SHP77 treated with DMSO at 0.1 percent for 48 hours (cell line): Measurements from ENCODE around the gene CYP20A1.
"Not testable (repeated sequence)": the region's sequence is repeated elsewhere in the genome, so short reads cannot be mapped to it uniquely, and the experiment has no call there.

Experiments used
- DNase-seq: peaks from one replicate; lab custom pipeline; 2025; lab: John Stamatoyannopoulos, UW

Gene CYP20A1

GRCh38 chr2:203238704-203239526 lies at the start of gene CYP20A1:
Gene CYP20A1 (plus strand): TSS chr2:203239018. CDS start chr2:203239063, 45 bp downstream.
- DNase-seq, result peak; percentile 90

GRCh38 chr2:203190547-203190946 lies 48.3 kb upstream of the CYP20A1 start:
- DNase-seq, result not testable (repeated sequence)

GRCh38 chr2:203191026-203191425 lies 47.8 kb upstream of the CYP20A1 start:
- not testable (repeated sequence) for DNase-seq

GRCh38 chr2:203191961-203192360 lies 46.9 kb upstream of the CYP20A1 start:
- DNase-seq, result no peak

GRCh38 chr2:203195331-203196036 lies 43.3 kb upstream of the CYP20A1 start:
- DNase-seq, result no peak

GRCh38 chr2:203200866-203201265 lies 38.0 kb upstream of the CYP20A1 start:
- no peak for DNase-seq

- DNase-seq, result no peak
Observed at GRCh38 chr2:203201426-203201825, 37.4 kb upstream of the CYP20A1 start.

- DNase-seq, result no peak
Observed at GRCh38 chr2:203209538-203209937, 29.3 kb upstream of the CYP20A1 start.

- no peak for DNase-seq
Observed at GRCh38 chr2:203225423-203226039, 13.3 kb upstream of the CYP20A1 start.

GRCh38 chr2:203229674-203230073 lies 9.1 kb upstream of the CYP20A1 start:
- not testable (repeated sequence) for DNase-seq

- DNase-seq, result no peak
Observed at GRCh38 chr2:203237346-203238238, 1.2 kb upstream of the CYP20A1 start.

GRCh38 chr2:203238292-203238703 lies 520 bp upstream of the CYP20A1 start:
- DNase-seq, result no peak

- no peak for DNase-seq
Observed at GRCh38 chr2:203240491-203240890, 1.7 kb downstream of the CYP20A1 start.

GRCh38 chr2:203242518-203242917 lies 3.7 kb downstream of the CYP20A1 start:
- no peak for DNase-seq

GRCh38 chr2:203246646-203247045 lies 7.8 kb downstream of the CYP20A1 start:
- no peak for DNase-seq

GRCh38 chr2:203252818-203253217 lies 14.0 kb downstream of the CYP20A1 start:
- DNase-seq, result no peak

- DNase-seq, result not testable (repeated sequence)
Observed at GRCh38 chr2:203253422-203254095, 14.7 kb downstream of the CYP20A1 start.

- DNase-seq, result no peak
Observed at GRCh38 chr2:203261326-203262159, 22.7 kb downstream of the CYP20A1 start.

- no peak for DNase-seq
Observed at GRCh38 chr2:203279288-203279687, 40.5 kb downstream of the CYP20A1 start.

GRCh38 chr2:203280428-203281064 lies 41.7 kb downstream of the CYP20A1 start:
- no peak for DNase-seq
